Transverse colon (tissue), 4 donors: Measurements from ENCODE around the gene LGSN. TPM values are rescaled to one million over a fixed set of nuclear protein-coding genes. Genes with fewer than 3 reads are reported as not detected.

ENCODE experiments used
- DNase-seq: peaks from one replicate; pipeline ENCODE4 v3.0.0-alpha.2; 2019
- H3K27ac ChIP-seq, 4 donors: fragments of 200-600 bp; sonication (generic); 2 replicates each; pipeline ENCODE4 v1.5.1; 2016 to 2018; ENCODE audit warnings: inconsistent platforms in 4 of 4
- H3K27me3 ChIP-seq: fragments of 200-600 bp; sonication (generic); 2 replicates; pipeline ENCODE4 v1.5.1; 2017; ENCODE audit warnings: inconsistent platforms
- H3K36me3 ChIP-seq, 4 donors: fragments of 200-600 bp; sonication (generic); 2 replicates each; pipeline ENCODE4 v1.5.1; 2017 to 2019; ENCODE audit warnings: inconsistent platforms in 4 of 4
- H3K4me1 ChIP-seq, 4 donors: fragments of 200-600 bp; sonication (generic); 2 replicates each; pipeline ENCODE4 v1.5.1; 2017 to 2020; ENCODE audit warnings: inconsistent platforms in 4 of 4
- H3K4me3 ChIP-seq, 4 donors: fragments of 200-600 bp; sonication (generic); 1 replicate in 1 of 4; 2 replicates in 3 of 4; pipeline versions ENCODE4 v1.5.1 to v1.6.1; 2017 to 2019; ENCODE audit warnings: inconsistent platforms in 4 of 4
- H3K9me3 ChIP-seq, 2 donors: fragments of 200-600 bp; sonication (generic); 2 replicates each; pipeline ENCODE4 v1.5.1; 2017 to 2019; ENCODE audit warnings: inconsistent platforms in 2 of 2
- CTCF ChIP-seq, 5 experiments: fragments of 200-600 bp in 3 of 5; fragments of 450-650 bp in 2 of 5; sonication (generic) in 3 of 5; IDR thresholded peaks; 1 replicate in 2 of 5; 2 replicates in 3 of 5; pipeline ENCODE4 v1.5.1; 2016 to 2017; ENCODE audit warnings: antibody characterized with exemption in 5 of 5, inconsistent platforms in 3 of 5, mild to moderate bottlenecking in 2 of 5, moderate library complexity in 1 of 5
- EP300 ChIP-seq: sonication (generic); formaldehyde crosslinking; IDR thresholded peaks from one replicate; pipeline ENCODE4 v1.6.1; 2017; ENCODE audit warnings: antibody characterized with exemption, low read depth
- POLR2A ChIP-seq: fragments of 450-650 bp; IDR thresholded peaks from one replicate; pipeline ENCODE4 v1.6.1; 2016; ENCODE audit warnings: antibody characterized with exemption, mild to moderate bottlenecking, moderate library complexity
- POLR2AphosphoS5 ChIP-seq, 3 donors: sonication (generic); formaldehyde crosslinking; IDR thresholded peaks; one replicate each; pipeline ENCODE4 v1.6.1; 2016; ENCODE audit warnings: antibody characterized with exemption in 3 of 3
- WGBS, 2 donors: methylation state at CpG; one replicate each; pipeline ENCODE4 v1.1.5; 2018; ENCODE audit warnings: low coverage in 1 of 2; 5-methylcytosine and 5-hydroxymethylcytosine counted together
- in situ Hi-C, 4 donors: fragments of 200-750 bp; cut with MboI; loops; one replicate each; pipeline versions ENCODE4 v1.15.0 to v1.15.1; 2017; ENCODE audit warnings: low sequenced_read_pairs in 3 of 4, low pct_ligation_motif_present in 1 of 4, low pct_unique_long_range_greater_than_20kb in 1 of 4
- intact Hi-C: fragments of 100-400 bp; cut with DNase I; formaldehyde crosslinking; loops from one replicate; pipeline ENCODE4 v1.15.1; 2023; ENCODE audit warnings: low total_unique reads
- total RNA-seq, 4 donors: library from RNA; depleted of rRNA; stranded (reverse); fragments of >200 nt; gene quantifications; one replicate each; pipeline ENCODE4 v1.1.0, GENCODE V29; 2016

LGSN gene
- total RNA-seq, 4 donors from 2014 or later = 0.32 to 2.4 TPM; not detected in 2

DNA sequence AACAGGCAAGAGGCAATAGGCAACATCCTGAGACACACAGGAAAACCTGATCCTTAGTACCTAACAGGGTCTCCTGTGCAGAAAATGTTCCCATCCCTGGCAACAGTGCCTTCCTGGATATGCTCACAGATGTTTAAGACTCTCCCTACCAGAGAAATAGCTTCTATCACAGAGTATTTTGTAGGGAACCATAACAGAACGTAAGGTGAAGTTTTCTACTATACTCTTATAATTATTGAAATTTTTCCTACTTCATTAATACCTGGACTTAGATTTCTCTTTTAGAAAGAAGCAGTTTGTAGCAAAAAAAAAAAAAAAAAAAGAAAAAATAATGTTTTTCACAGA lies 33.5 kb upstream of the LGSN start:
- H3K27me3 ChIP-seq = no peaks in the 10 kb centered on the region
- 81 to 86% methylated on average over 1 of the region's 1 CpG for WGBS, 2 donors
- no peak for DNase-seq
- TF ChIP-seq EP300 (no peak), POLR2AphosphoS5 (IDR thresholded peaks at IDR 0.05) (no peak), CTCF (IDR thresholded peaks at IDR 0.05) (peak in 1 of 5 experiments; percentile 7), POLR2A (no peak)
- intact Hi-C loops (loop anchor here (5.0 kb wide), 1 partner anchor 219 kb away; the partner anchor contains the start of genes LOC128125822 and PTP4A1), in situ Hi-C loops (loop anchor here (10.0 to 25.0 kb wide), 4 partner anchors 234 to 412 kb away; no protein-coding TSS in a partner anchor)
- no peaks in the 10 kb centered on the region for H3K9me3 ChIP-seq
- H3K4me1 ChIP-seq = peaks cover 3 to 20% (median 5%) of the 10 kb centered on the region in 4 donors
- peak overlapping the region; percentile 7 to 35 (median 26) for H3K27ac ChIP-seq
- H3K4me3 ChIP-seq = no peak overlapping the region
- no peaks in the 10 kb centered on the region for H3K36me3 ChIP-seq

- in situ Hi-C loops = loop anchor here (10.0 to 25.0 kb wide), 4 partner anchors 235 to 412 kb away; no protein-coding TSS in a partner anchor
- 42 to 50% methylated on average over 4 to 7 of the region's 7 CpGs for WGBS, 2 donors
These were observed 32.9 kb upstream of the LGSN start for GRCh38 chr6:63352544-63353285.

GRCh38 chr6:63352069-63352543 lies 32.3 kb upstream of the LGSN start:
- no peaks in the 10 kb centered on the region for H3K9me3 ChIP-seq
- peaks cover 3 to 20% (median 5%) of the 10 kb centered on the region in 4 donors for H3K4me1 ChIP-seq
- H3K36me3 ChIP-seq = no peaks in the 10 kb centered on the region
- TF ChIP-seq POLR2A = no peak
- TF ChIP-seq EP300 = no peak
- peak; percentile 28 to 52 (median 39) for TF ChIP-seq CTCF (IDR thresholded peaks at IDR 0.05)
- no peak for TF ChIP-seq POLR2AphosphoS5 (IDR thresholded peaks at IDR 0.05)
- WGBS, 2 donors = 37 to 75% methylated on average over 2 to 4 of the region's 4 CpGs
- H3K27me3 ChIP-seq = no peaks in the 10 kb centered on the region
- in situ Hi-C loops = loop anchor here (10.0 to 25.0 kb wide), 4 partner anchors 235 to 413 kb away; no protein-coding TSS in a partner anchor
- peak overlapping the region in 3 of 4 donors; percentile 1 to 35 (median 22) for H3K27ac ChIP-seq
- DNase-seq = no peak
- no peak overlapping the region for H3K4me3 ChIP-seq
- intact Hi-C loops = loop anchor here (5.0 kb wide), 1 partner anchor 220 kb away; the partner anchor contains the start of genes LOC128125822 and PTP4A1

More at GRCh38 chr6:63352544-63353285, 32.9 kb upstream of the LGSN start:
- H3K27ac ChIP-seq = peak overlapping the region; percentile 7 to 35 (median 26)
- H3K4me1 ChIP-seq = peaks cover 3 to 20% (median 5%) of the 10 kb centered on the region in 4 donors
- intact Hi-C loops = loop anchor here (5.0 kb wide), 1 partner anchor 220 kb away; the partner anchor contains the start of genes LOC128125822 and PTP4A1
- H3K9me3 ChIP-seq = no peaks in the 10 kb centered on the region
- no peaks in the 10 kb centered on the region for H3K36me3 ChIP-seq
- peak; percentile 37 for DNase-seq
- TF ChIP-seq CTCF (IDR thresholded peaks at IDR 0.05) (peak; percentile 54 to 61 (median 59)), POLR2AphosphoS5 (IDR thresholded peaks at IDR 0.05) (no peak)
- H3K27me3 ChIP-seq = no peaks in the 10 kb centered on the region
- no peak overlapping the region for H3K4me3 ChIP-seq

- H3K9me3 ChIP-seq = no peaks in the 10 kb centered on the region
- no peaks in the 10 kb centered on the region for H3K27me3 ChIP-seq
- in situ Hi-C loops = no loop called here
- intact Hi-C loops = no loop called here
- no peak overlapping the region for H3K27ac ChIP-seq
- peaks cover 3 to 20% (median 5%) of the 10 kb centered on the region in 4 donors for H3K4me1 ChIP-seq
- no peaks in the 10 kb centered on the region for H3K36me3 ChIP-seq
- no peak overlapping the region for H3K4me3 ChIP-seq
- no peak for DNase-seq
- WGBS, 2 donors = 33 to 35% methylated on average over 3 of the region's 3 CpGs
- no peak for TF ChIP-seq EP300
- TF ChIP-seq CTCF (IDR thresholded peaks at IDR 0.05) = no peak
- no peak for TF ChIP-seq POLR2AphosphoS5 (IDR thresholded peaks at IDR 0.05)
- TF ChIP-seq POLR2A = no peak
These were observed 29.6 kb upstream of the LGSN start for GRCh38 chr6:63349401-63349800.
